IMR-90 (cell line): ENCODE measurements around the gene RAPGEF5. TPM values are rescaled to one million over a fixed set of nuclear protein-coding genes. Genes with fewer than 3 reads are reported as not detected.

Experiments
- ATAC-seq: fragments of 200-7000 bp; cut with Tn5 transposase; 2 replicates; pipeline ENCODE4 v1.9.1; 2020; ENCODE audit warnings: low read depth, mild to moderate bottlenecking, moderate library complexity
- BruUV-seq: library from RNA; stranded (reverse); fragments of 400-500 nt; replicated peaks from 2 replicates; lab custom pipeline; 2021; lab: Mats Ljungman, UMichigan
- CTCF ChIA-PET: fragments of 300-600 bp; formaldehyde crosslinking; extraction: SDS; loops from one replicate; lab custom pipeline; 2021; ENCODE audit warnings: antibody characterized with exemption; lab: Yijun Ruan, JAX
- POLR2A ChIA-PET: fragments of 300-600 bp; sonication (Branson Sonifier 250); formaldehyde crosslinking; loops from one replicate; lab custom pipeline; 2022; ENCODE audit warnings: antibody characterized with exemption; ENCODE audit not compliant: unreplicated experiment; lab: Charles Lee
- DNase-seq: peaks from one replicate; pipeline ENCODE4 v3.0.0; 2013
- H2AFZ ChIP-seq: replicated peaks from 2 replicates; pipeline ENCODE3; 2013; ENCODE audit warnings: low read length, mild to moderate bottlenecking; ENCODE audit not compliant: poor library complexity
- H2AK5ac ChIP-seq: 2 replicates; pipeline ENCODE4 v1.6.1; 2013; ENCODE audit warnings: low read depth, low read length, inconsistent platforms
- H2AK9ac ChIP-seq: replicated peaks from 2 replicates; pipeline ENCODE3; 2013; ENCODE audit warnings: mild to moderate bottlenecking, low read depth, low read length, moderate library complexity; ENCODE audit not compliant: poor library complexity
- H2BK120ac ChIP-seq: 2 replicates; pipeline ENCODE4 v1.6.1; 2013; ENCODE audit warnings: low read depth, low read length, inconsistent platforms
- H2BK15ac ChIP-seq: 3 replicates; pipeline ENCODE4 v1.6.1; 2013; ENCODE audit warnings: low read depth, low read length, inconsistent platforms
- H2BK20ac ChIP-seq: 2 replicates; pipeline ENCODE4 v1.6.1; 2013; ENCODE audit warnings: low read depth, mild to moderate bottlenecking, inconsistent platforms, low read length, moderate library complexity
- H2BK5ac ChIP-seq: 2 replicates; pipeline ENCODE4 v1.6.1; 2013; ENCODE audit warnings: mild to moderate bottlenecking, low read depth, low read length, inconsistent platforms; ENCODE audit not compliant: poor library complexity, severe bottlenecking
- H3K14ac ChIP-seq: replicated peaks from 2 replicates; pipeline ENCODE4 v1.6.1; 2013; ENCODE audit warnings: low read depth, low read length, inconsistent platforms
- H3K18ac ChIP-seq: 2 replicates; pipeline ENCODE4 v1.6.1; 2013; ENCODE audit warnings: low read depth, low read length, control low read depth
- H3K23ac ChIP-seq: 2 replicates; pipeline ENCODE4 v1.6.1; 2013; ENCODE audit warnings: low read depth, low read length, inconsistent platforms
- H3K27ac ChIP-seq: 2 replicates; pipeline ENCODE4 v1.5.1; 2013; ENCODE audit warnings: mild to moderate bottlenecking, control low read depth, low read length; ENCODE audit not compliant: insufficient read depth
- H3K27me3 ChIP-seq: 2 replicates; pipeline ENCODE4 v1.6.1; 2013; ENCODE audit warnings: low read length; ENCODE audit not compliant: control insufficient read depth, insufficient read depth
- H3K36me3 ChIP-seq: 2 replicates; pipeline ENCODE4 v1.6.1; 2013; ENCODE audit warnings: low read length, mixed read lengths; ENCODE audit not compliant: control insufficient read depth, insufficient read depth
- H3K4ac ChIP-seq: 2 replicates; pipeline ENCODE4 v1.6.1; 2013; ENCODE audit warnings: low read depth, low read length, inconsistent platforms
- H3K4me1 ChIP-seq: 2 replicates; pipeline ENCODE4 v1.6.1; 2013; ENCODE audit warnings: low read length, mixed read lengths; ENCODE audit not compliant: control insufficient read depth, insufficient read depth
- H3K4me2 ChIP-seq: 2 replicates; pipeline ENCODE4 v1.6.1; 2013; ENCODE audit warnings: low read depth, mild to moderate bottlenecking, control low read depth, low read length, moderate library complexity
- H3K4me3 ChIP-seq: 2 replicates; pipeline ENCODE4 v1.5.1; 2013; ENCODE audit warnings: low read depth, mild to moderate bottlenecking, control low read depth, low read length, moderate library complexity; ENCODE audit not compliant: insufficient read depth
- H3K56ac ChIP-seq: 2 replicates; pipeline ENCODE4 v1.6.1; 2013; ENCODE audit warnings: low read length, inconsistent platforms; ENCODE audit not compliant: insufficient read depth; ENCODE audit errors: extremely low read depth
- H3K79me1 ChIP-seq, 2 experiments: 2 replicates each; pipeline ENCODE4 v1.6.1; 2013; ENCODE audit warnings: low read length in 2 of 2, inconsistent platforms in 1 of 2, low read depth in 1 of 2
- H3K9ac ChIP-seq: 2 replicates; pipeline ENCODE4 v1.6.1; 2013; ENCODE audit warnings: low read depth, low read length, control low read depth
- H3K9me1 ChIP-seq: 2 replicates; pipeline ENCODE4 v1.6.1; 2013; ENCODE audit warnings: low read length, inconsistent platforms; ENCODE audit not compliant: insufficient read depth
- H3K9me3 ChIP-seq: 2 replicates; pipeline ENCODE4 v1.6.1; 2013; ENCODE audit warnings: low read length; ENCODE audit not compliant: control insufficient read depth, insufficient read depth
- H4K20me1 ChIP-seq: 2 replicates; pipeline ENCODE4 v1.6.1; 2013; ENCODE audit warnings: low read length, inconsistent platforms; ENCODE audit not compliant: insufficient read depth
- H4K5ac ChIP-seq: 2 replicates; pipeline ENCODE4 v1.6.1; 2013; ENCODE audit warnings: mild to moderate bottlenecking, low read depth, low read length, control low read depth
- H4K8ac ChIP-seq, 2 experiments: 2 replicates each; pipeline ENCODE4 v1.6.1; 2013; ENCODE audit warnings: low read depth in 2 of 2, low read length in 2 of 2, control low read depth in 1 of 2, inconsistent platforms in 1 of 2
- H4K91ac ChIP-seq: 2 replicates; pipeline ENCODE4 v1.6.1; 2013; ENCODE audit warnings: low read depth, low read length, inconsistent platforms; ENCODE audit not compliant: insufficient read depth
- BHLHE40 ChIP-seq: fragments of 150-350 bp; IDR thresholded peaks from 2 replicates; pipeline ENCODE4 v1.6.1; 2016; ENCODE audit warnings: mild to moderate bottlenecking, low read depth, low read length
- CEBPB ChIP-seq: IDR thresholded peaks from 2 replicates; pipeline ENCODE4 v1.6.1; 2012; ENCODE audit warnings: low read depth, low read length, improper control_type of control experiment
- CHD1 ChIP-seq: IDR thresholded peaks from 2 replicates; pipeline ENCODE4 v1.6.1; 2012; ENCODE audit warnings: low read depth, low read length, improper control_type of control experiment
- CTCF ChIP-seq: conservative IDR thresholded peaks from 2 replicates; pipeline ENCODE4 v1.5.1; 2012; ENCODE audit warnings: mild to moderate bottlenecking, low read depth, low read length, improper control_type of control experiment
- FOS ChIP-seq: fragments of 150-350 bp; IDR thresholded peaks from 2 replicates; pipeline ENCODE4 v1.6.1; 2016; ENCODE audit warnings: low read depth, low read length
- MAFK ChIP-seq: IDR thresholded peaks from 2 replicates; pipeline ENCODE4 v1.6.1; 2012; ENCODE audit warnings: low read depth, low read length, improper control_type of control experiment
- MAZ ChIP-seq: IDR thresholded peaks from 2 replicates; pipeline ENCODE4 v1.6.1; 2012; ENCODE audit warnings: low read depth, mild to moderate bottlenecking, low read length, improper control_type of control experiment, moderate library complexity, borderline replicate concordance
- MXI1 ChIP-seq: IDR thresholded peaks from 2 replicates; pipeline ENCODE4 v1.6.1; 2012; ENCODE audit warnings: low read depth, mild to moderate bottlenecking, low read length, moderate library complexity, borderline replicate concordance
- NFE2L2 ChIP-seq: fragments of 150-350 bp; IDR thresholded peaks from 2 replicates; pipeline ENCODE4 v1.6.1; 2016; ENCODE audit warnings: low read depth, mild to moderate bottlenecking, low read length
- POLR2A ChIP-seq: IDR thresholded peaks from 2 replicates; pipeline ENCODE4 v1.6.1; 2012; ENCODE audit warnings: mild to moderate bottlenecking, low read depth, low read length
- RCOR1 ChIP-seq: IDR thresholded peaks from 2 replicates; pipeline ENCODE4 v1.6.1; 2012; ENCODE audit warnings: mild to moderate bottlenecking, low read length, improper control_type of control experiment; ENCODE audit not compliant: insufficient replicate concordance
- RFX5 ChIP-seq: IDR thresholded peaks from 2 replicates; pipeline ENCODE4 v1.8.0; 2012; ENCODE audit warnings: low read depth, mild to moderate bottlenecking, low read length, moderate library complexity
- SMC3 ChIP-seq: fragments of 150-350 bp; IDR thresholded peaks from 2 replicates; pipeline ENCODE4 v1.6.1; 2016; ENCODE audit warnings: low read depth, mild to moderate bottlenecking, antibody characterized with exemption, low read length, moderate library complexity
- USF2 ChIP-seq: fragments of 150-350 bp; IDR thresholded peaks from 2 replicates; pipeline ENCODE4 v1.6.1; 2017; ENCODE audit warnings: mild to moderate bottlenecking, antibody characterized with exemption, low read length, low read depth
- WGBS, 2 experiments: methylation state at CpG; one replicate each; pipeline versions ENCODE4 v1.1.5 to v1.1.7; 2013; ENCODE audit warnings: missing lambda C conversion rate in 2 of 2; ENCODE audit not compliant: insufficient read length in 1 of 2; ENCODE audit errors: extremely low coverage in 2 of 2; 5-methylcytosine and 5-hydroxymethylcytosine counted together
- dilution Hi-C: fragments of 300-500 bp; cut with HindIII; formaldehyde crosslinking; loops from one replicate; pipeline ENCODE4 v1.14.3; 2018; ENCODE audit warnings: low sequenced_read_pairs; ENCODE audit not compliant: unreplicated experiment
- in situ Hi-C: fragments of 300-500 bp; cut with MboI; formaldehyde crosslinking; loops from 3 replicates; pipeline ENCODE4 v1.14.3; 2019; ENCODE audit warnings: low sequenced_read_pairs, inconsistent platforms, mixed read lengths
- intact Hi-C: fragments of 100-400 bp; cut with micrococcal nuclease; formaldehyde crosslinking; loops from 2 replicates; pipeline ENCODE4 v1.10.0; 2022
- polyA plus RNA-seq, 3 experiments: library from polyadenylated mRNA; depleted of rRNA; stranded (reverse); fragments of >200 nt; gene quantifications; 2 replicates each; pipeline ENCODE4 v1.2.3, GENCODE V29; 2012; ENCODE audit warnings: low replicate concordance in 1 of 3
- total RNA-seq: library from RNA; depleted of rRNA; stranded (reverse); fragments of >200 nt; gene quantifications from 2 replicates; pipeline ENCODE4 v1.2.3, GENCODE V29; 2012
- TF ChIP-seq, protein P1 (sequence below): fragments of 150-350 bp; IDR thresholded peaks from 2 replicates; pipeline ENCODE4 v1.6.1; 2016; ENCODE audit warnings: low read depth, mild to moderate bottlenecking, low read length, moderate library complexity, borderline replicate concordance

RAPGEF5 gene
- total and polyA plus RNA-seq, 2 of the 4 experiments (the other 2 are of a cell fraction) = 0.05 to 0.18 TPM

DNA sequence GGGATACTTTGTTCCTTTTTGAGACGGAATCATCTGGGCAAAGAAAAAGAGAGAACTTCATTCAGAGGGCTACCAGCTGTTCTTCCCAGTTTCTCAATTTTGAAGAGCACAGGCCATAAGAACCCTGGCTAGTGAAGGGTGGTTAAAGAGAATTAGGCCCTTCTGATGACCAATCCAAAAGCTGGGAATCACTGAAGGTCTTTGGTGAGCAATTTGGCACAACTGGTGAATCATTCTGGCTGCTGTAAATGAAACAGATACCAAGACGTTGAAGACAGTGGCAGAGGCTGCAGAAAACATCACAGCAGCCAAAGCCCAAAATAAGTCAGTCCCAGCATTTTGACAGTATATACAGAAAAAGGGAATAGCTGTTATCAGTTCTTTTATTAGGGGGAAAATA is 5.1 kb downstream of the RAPGEF5 start:
- in situ Hi-C loops = no loop called here
- Histone ChIP-seq H3K4me2 (no peak overlapping the region), H3K23ac (no peak overlapping the region), H3K79me1 (no peaks in the 10 kb centered on the region), H3K27ac (no peak overlapping the region), H3K4me3 (no peak overlapping the region), H3K9me1 (no peaks in the 10 kb centered on the region), H3K56ac (no peak overlapping the region), H3K27me3 (peaks cover 14% of the 10 kb centered on the region), H3K9ac (no peak overlapping the region), H4K91ac (no peak overlapping the region), H2AFZ (no peak overlapping the region), H2BK20ac (no peak overlapping the region), H3K4ac (no peak overlapping the region), H3K36me3 (no peaks in the 10 kb centered on the region), H2BK15ac (no peak overlapping the region), H4K5ac (no peak overlapping the region), H3K4me1 (no peaks in the 10 kb centered on the region), H2BK120ac (no peak overlapping the region), H3K9me3 (peaks cover 2% of the 10 kb centered on the region; the same call in 1 of the 2 replicates), H3K14ac (no peak overlapping the region), H2BK5ac (no peak overlapping the region), H4K8ac (no peak overlapping the region), H2AK5ac (no peak overlapping the region), H3K18ac (no peak overlapping the region), H4K20me1 (no peaks in the 10 kb centered on the region), H2AK9ac (no peak overlapping the region)
- ChIA-PET CTCF (no interaction called here), POLR2A (no interaction called here)
- no peak for DNase-seq
- TF ChIP-seq RCOR1 (no peak), MXI1 (no peak), SMC3 (no peak), POLR2A (no peak), RFX5 (no peak), NFE2L2 (no peak), CTCF (no peak), MAFK (no peak), FOS (no peak), USF2 (no peak), CEBPB (no peak), CHD1 (no peak), BHLHE40 (no peak), MAZ (no peak)
- TF ChIP-seq, protein P1, sequence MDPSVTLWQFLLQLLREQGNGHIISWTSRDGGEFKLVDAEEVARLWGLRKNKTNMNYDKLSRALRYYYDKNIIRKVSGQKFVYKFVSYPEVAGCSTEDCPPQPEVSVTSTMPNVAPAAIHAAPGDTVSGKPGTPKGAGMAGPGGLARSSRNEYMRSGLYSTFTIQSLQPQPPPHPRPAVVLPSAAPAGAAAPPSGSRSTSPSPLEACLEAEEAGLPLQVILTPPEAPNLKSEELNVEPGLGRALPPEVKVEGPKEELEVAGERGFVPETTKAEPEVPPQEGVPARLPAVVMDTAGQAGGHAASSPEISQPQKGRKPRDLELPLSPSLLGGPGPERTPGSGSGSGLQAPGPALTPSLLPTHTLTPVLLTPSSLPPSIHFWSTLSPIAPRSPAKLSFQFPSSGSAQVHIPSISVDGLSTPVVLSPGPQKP = no peak
- intact Hi-C loops = no loop called here
- ATAC-seq = no peak
- no TSS peak for BruUV-seq
- WGBS, 2 experiments = 80% methylated on average over 1 of the region's 2 CpGs; no CpG with 5 or more reads in 1 of the 2 experiments
- dilution Hi-C loops = no loop called here
